Measurements from ENCODE around the gene KCNMB3. TPM values are rescaled to one million over a fixed set of nuclear protein-coding genes. Genes with fewer than 3 reads are reported as not detected.

The KCNMB3 gene
- total RNA-seq, 4 donors from 2014 or later = 4.4 to 8.1 (median 5.1) TPM

- no peak for DNase-seq
- Histone ChIP-seq H3K4me3 (replicated peaks in 1 of 3) (no peak overlapping the region), H3K27me3 (no peaks in the 10 kb centered on the region), H3K36me3 (no peaks in the 10 kb centered on the region), H3K27ac (no peak overlapping the region), H3K9me3 (no peaks in the 10 kb centered on the region), H3K4me1 (peaks cover 0 to 14% of the 10 kb centered on the region in 2 donors)
- no peak for TF ChIP-seq POLR2A (IDR thresholded peaks at IDR 0.05)
- no peak for TF ChIP-seq CTCF (IDR thresholded peaks at IDR 0.05)
- intact Hi-C loops (cut with DNase I) = no loop called here
- 23 to 37% methylated on average over 1 of the region's 1 CpG for WGBS, 2 donors
Measured at GRCh38 chr3:179196098-179196497, 54.8 kb downstream of the KCNMB3 start.

- WGBS, 2 donors = 86 to 89% methylated on average over 4 of the region's 4 CpGs
- intact Hi-C loops (cut with DNase I) = no loop called here
- DNase-seq = no peak
- H3K27me3 ChIP-seq = no peaks in the 10 kb centered on the region
- H3K4me3 ChIP-seq (replicated peaks in 1 of 3) = no peak overlapping the region
- H3K27ac ChIP-seq = no peak overlapping the region
- H3K4me1 ChIP-seq = peaks cover under 1 to 14% of the 10 kb centered on the region in 2 donors
- H3K36me3 ChIP-seq = no peaks in the 10 kb centered on the region
- TF ChIP-seq POLR2A (IDR thresholded peaks at IDR 0.05) (no peak), CTCF (IDR thresholded peaks at IDR 0.05) (no peak)
- H3K9me3 ChIP-seq = no peaks in the 10 kb centered on the region
Measured at GRCh38 chr3:179194931-179195330, 56.0 kb downstream of the KCNMB3 start.

Other genes with a start within 250 kb of the KCNMB3 start
- gene ZMAT3, start 179.3 kb downstream of the KCNMB3 start, total RNA-seq = 10 to 100 TPM; 11.6 to 15.8 (median 13.1) TPM
- 10 to 100 TPM; 19.0 to 39.8 (median 22.4) TPM for gene PIK3CA, start 102.8 kb downstream of the KCNMB3 start, total RNA-seq
- 10 to 100 TPM; 59.0 to 97.4 (median 76.4) TPM for gene ZNF639, start 71.9 kb upstream of the KCNMB3 start, total RNA-seq
- gene MFN1, start 96.6 kb upstream of the KCNMB3 start, total RNA-seq = 10 to 100 TPM; 43.3 to 45.7 (median 44.6) TPM
- gene GNB4, start 200.4 kb upstream of the KCNMB3 start, total RNA-seq = 10 to 100 TPM; 14.5 to 43.7 (median 28.8) TPM